WERI-Rb-1 (cell line): ENCODE results near the gene SOX6.

Experiments
- DNase-seq: peaks from one replicate; pipeline ENCODE4 v3.0.0-alpha.2; 2020
- H3K27ac ChIP-seq: fragments of 250-450 bp; sonication (Bioruptor Pico); 2 replicates; pipeline ENCODE4 v1.5.1; 2020; ENCODE audit warnings: mild to moderate bottlenecking, moderate library complexity
- H3K27me3 ChIP-seq: fragments of 250-450 bp; sonication (Bioruptor Pico); 2 replicates; pipeline ENCODE4 v1.5.1; 2021; ENCODE audit warnings: mild to moderate bottlenecking, low read depth, moderate library complexity; ENCODE audit not compliant: insufficient read depth, severe bottlenecking
- H3K36me3 ChIP-seq: fragments of 250-450 bp; sonication (Bioruptor Pico); 2 replicates; pipeline ENCODE4 v1.5.1; 2020; ENCODE audit warnings: mild to moderate bottlenecking, moderate library complexity
- H3K4me3 ChIP-seq: 2 replicates; pipeline ENCODE4 v1.5.1; 2011; ENCODE audit warnings: low read depth, mild to moderate bottlenecking, control low read depth, low read length
- H3K9me3 ChIP-seq: fragments of 250-450 bp; sonication (Bioruptor Pico); 2 replicates; pipeline ENCODE4 v1.5.1; 2021; ENCODE audit warnings: mild to moderate bottlenecking, moderate library complexity; ENCODE audit not compliant: severe bottlenecking
- CTCF ChIP-seq: IDR thresholded peaks from 2 replicates; pipeline ENCODE4 v1.5.1; 2011; ENCODE audit warnings: low read depth, mild to moderate bottlenecking, control low read depth, inconsistent platforms, low read length

SOX6 gene

GRCh38 chr11:16356761-16357393 lies 531 bp upstream of the SOX6 start:
- no peak for DNase-seq
- Histone ChIP-seq H3K4me3 (no peak overlapping the region), H3K9me3 (no peaks in the 10 kb centered on the region), H3K36me3 (no peaks in the 10 kb centered on the region), H3K27ac (no peak overlapping the region), H3K27me3 (no peaks in the 10 kb centered on the region)
- TF ChIP-seq CTCF, result no peak

GRCh38 chr11:16352707-16353106 lies 3.6 kb downstream of the SOX6 start:
- Histone ChIP-seq H3K36me3 (no peaks in the 10 kb centered on the region), H3K27me3 (no peaks in the 10 kb centered on the region), H3K9me3 (no peaks in the 10 kb centered on the region), H3K27ac (no peak overlapping the region), H3K4me3 (no peak overlapping the region)
- DNase-seq, result no peak
- TF ChIP-seq CTCF, result no peak

DNA sequence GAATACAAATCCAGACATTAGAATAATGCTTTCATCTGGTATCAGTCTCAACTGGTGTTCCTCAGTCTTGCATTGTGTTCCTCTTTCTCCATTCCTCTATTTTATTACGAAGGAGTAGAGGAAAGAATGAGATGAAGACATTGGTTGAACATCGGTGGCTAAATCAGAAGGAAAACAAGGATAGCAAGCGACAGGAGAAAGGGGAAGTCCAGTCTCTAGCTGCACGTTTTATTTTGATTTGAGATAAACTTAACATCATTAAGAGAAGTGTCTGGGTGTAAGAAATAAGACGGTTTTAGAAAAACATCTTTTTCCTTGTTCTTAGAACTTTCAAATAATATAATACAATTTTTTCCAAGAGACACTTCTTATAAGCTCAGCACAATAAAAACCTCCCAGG lies 6.2 kb downstream of the SOX6 start:
- H3K27ac ChIP-seq, result no peak overlapping the region
- no peak for DNase-seq
- H3K9me3 ChIP-seq, result no peaks in the 10 kb centered on the region
- H3K27me3 ChIP-seq, result no peaks in the 10 kb centered on the region
- no peaks in the 10 kb centered on the region for H3K36me3 ChIP-seq
- no peak for TF ChIP-seq CTCF
- H3K4me3 ChIP-seq, result no peak overlapping the region

DNA sequence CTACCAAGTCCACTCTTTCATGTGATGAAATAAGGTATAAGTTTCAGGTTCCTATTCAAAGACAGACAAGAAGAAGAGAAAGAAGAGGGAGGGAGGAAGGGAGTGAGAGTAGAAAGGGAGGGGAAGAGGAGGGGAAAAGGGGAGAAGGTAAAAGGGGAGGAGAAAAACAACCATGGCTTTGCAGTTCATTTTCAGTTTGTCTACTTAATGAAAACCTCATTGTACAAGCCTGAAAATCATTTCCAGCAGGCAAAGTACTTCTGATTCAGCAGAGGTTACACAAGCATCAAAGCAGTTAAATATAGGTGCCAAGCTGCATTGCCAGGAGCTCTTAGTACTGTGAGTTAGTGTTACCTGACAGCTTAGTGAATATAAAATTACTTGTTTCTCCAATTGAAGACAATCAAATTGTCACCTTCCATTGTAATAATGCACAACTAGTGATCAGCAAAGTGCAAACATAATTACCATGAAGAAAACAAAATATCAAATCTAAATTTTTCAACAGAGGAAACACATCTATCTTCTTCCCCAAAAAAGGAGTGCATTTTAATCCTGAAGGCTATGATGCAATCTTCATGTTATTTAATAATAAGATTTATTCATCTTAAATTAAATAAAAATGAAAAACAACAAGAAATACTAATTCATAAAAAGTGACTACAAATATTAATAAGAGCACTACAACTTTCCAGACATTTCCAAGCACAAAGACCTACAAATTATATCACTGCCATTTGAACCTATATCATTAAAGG lies 8.2 kb downstream of the SOX6 start:
- H3K27ac ChIP-seq, result no peak overlapping the region
- no peak for DNase-seq
- H3K27me3 ChIP-seq, result no peaks in the 10 kb centered on the region
- no peak overlapping the region for H3K4me3 ChIP-seq
- TF ChIP-seq CTCF, result no peak
- H3K9me3 ChIP-seq, result no peaks in the 10 kb centered on the region
- H3K36me3 ChIP-seq, result no peaks in the 10 kb centered on the region

DNA sequence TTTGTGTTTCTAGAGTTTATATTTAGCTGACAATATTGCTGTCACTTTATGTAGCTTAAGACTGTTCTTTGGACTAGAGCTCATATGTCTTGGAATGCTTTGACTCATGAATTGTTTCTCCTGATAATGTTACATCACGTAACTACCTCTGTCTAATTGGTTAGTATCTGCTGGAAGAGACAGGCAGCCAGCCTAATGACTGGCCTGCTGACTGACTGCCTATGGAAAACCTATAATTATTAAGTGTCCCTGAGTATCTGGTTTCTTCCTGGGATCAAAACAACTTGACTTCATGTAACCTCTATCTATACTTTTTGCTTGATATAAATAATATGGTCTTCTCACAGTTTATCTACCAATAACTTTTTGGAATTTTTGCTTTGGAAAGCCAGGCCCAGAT lies 9.4 kb downstream of the SOX6 start:
- DNase-seq, result no peak
- no peak overlapping the region for H3K27ac ChIP-seq

More for the DNA sequence above, 9.4 kb downstream of the SOX6 start:
- no peaks in the 10 kb centered on the region for H3K36me3 ChIP-seq
- H3K27me3 ChIP-seq, result no peaks in the 10 kb centered on the region
- no peaks in the 10 kb centered on the region for H3K9me3 ChIP-seq
- TF ChIP-seq CTCF, result no peak
- no peak overlapping the region for H3K4me3 ChIP-seq
